Smooth muscle cell (in vitro differentiated cells): Measurements from ENCODE around the gene FAM181B. TPM values are rescaled to one million over a fixed set of nuclear protein-coding genes. Genes with fewer than 3 reads are reported as not detected.

Experiments used
- DNase-seq: peaks from one replicate; lab custom pipeline; 2025; ENCODE audit not compliant: unreplicated experiment; lab: John Stamatoyannopoulos, UW
- H2AFZ ChIP-seq: fragments of 200-600 bp; sonication (generic); 2 replicates; pipeline ENCODE4 v1.6.0; 2016; ENCODE audit warnings: antibody characterized with exemption, low read depth, mild to moderate bottlenecking
- H3F3A ChIP-seq: fragments of 200-600 bp; sonication (generic); 2 replicates; pipeline ENCODE4 v1.6.0; 2017; ENCODE audit warnings: antibody characterized with exemption, low read depth
- H3K27ac ChIP-seq: fragments of 200-600 bp; sonication (generic); 2 replicates; pipeline ENCODE4 v1.5.1; 2016; ENCODE audit warnings: low read depth, mild to moderate bottlenecking
- H3K27me3 ChIP-seq: fragments of 200-600 bp; sonication (generic); 2 replicates; pipeline ENCODE4 v1.6.1; 2016; ENCODE audit warnings: low read depth, mild to moderate bottlenecking
- H3K36me3 ChIP-seq: fragments of 200-600 bp; sonication (generic); 2 replicates; pipeline ENCODE4 v1.5.1; 2016; ENCODE audit warnings: low read depth
- H3K4me1 ChIP-seq: fragments of 200-600 bp; sonication (generic); 2 replicates; pipeline ENCODE4 v1.5.1; 2016; ENCODE audit warnings: low read depth
- H3K4me2 ChIP-seq: fragments of 200-600 bp; sonication (generic); 2 replicates; pipeline ENCODE4 v1.6.0; 2016; ENCODE audit warnings: mild to moderate bottlenecking
- H3K4me3 ChIP-seq: fragments of 200-600 bp; sonication (generic); 2 replicates; pipeline ENCODE4 v1.5.1; 2016; ENCODE audit warnings: mild to moderate bottlenecking
- H3K79me2 ChIP-seq: fragments of 200-600 bp; sonication (generic); 2 replicates; pipeline ENCODE4 v1.6.0; 2016; ENCODE audit warnings: low read depth, mild to moderate bottlenecking
- H3K9ac ChIP-seq: fragments of 200-600 bp; sonication (generic); 2 replicates; pipeline ENCODE4 v1.6.0; 2016; ENCODE audit warnings: low read depth
- H3K9me3 ChIP-seq: fragments of 200-600 bp; sonication (generic); replicated peaks from 2 replicates; pipeline ENCODE4 v1.5.1; 2016; ENCODE audit warnings: low read depth
- H4K20me1 ChIP-seq: fragments of 200-600 bp; sonication (generic); 2 replicates; pipeline ENCODE4 v1.6.0; 2016; ENCODE audit warnings: low read depth
- CTCF ChIP-seq: fragments of 200-600 bp; sonication (generic); IDR thresholded peaks from 2 replicates; pipeline ENCODE4 v1.5.1; 2017; ENCODE audit warnings: borderline replicate concordance, mild to moderate bottlenecking, antibody characterized with exemption; ENCODE audit not compliant: insufficient read depth, poor library complexity, severe bottlenecking
- WGBS: methylation state at CpG from one replicate; pipeline ENCODE4 v1.1.7; 2016; ENCODE audit warnings: low lambda C conversion rate; 5-methylcytosine and 5-hydroxymethylcytosine counted together
- polyA plus RNA-seq: library from polyadenylated mRNA; unstranded; fragments of >200 nt; fragmentation: Nextera tagmentation; extraction: Ambion mirVana; gene quantifications from 2 replicates; pipeline ENCODE4 v1.2.1, GENCODE V29; 2016
- total RNA-seq: library from RNA; depleted of rRNA; stranded (reverse); fragments of >200 nt; gene quantifications from 2 replicates; pipeline ENCODE4 v1.2.3, GENCODE V29; 2014

The FAM181B gene
- total RNA-seq: not detected in 2 replicates
- polyA plus RNA-seq: not detected in 2 replicates

GRCh38 chr11:82733444-82734119 is at the start of gene FAM181B:
Gene FAM181B, minus strand, starts transcription at chr11:82733864. Its CDS starts 135 bp downstream, at chr11:82733729.
- H3K27me3 ChIP-seq: peaks cover 90% of the 10 kb centered on the region
- WGBS: under 1% methylated on average over 49 of the region's 67 CpGs
- H3K4me3 ChIP-seq: peak within 1 kb of the TSS; percentile 58
- H3F3A ChIP-seq: no peaks in the 10 kb centered on the region
- DNase-seq: no peak
- H3K36me3 ChIP-seq: no peaks in the 10 kb centered on the region
- H3K79me2 ChIP-seq: no peaks in the 10 kb centered on the region
- peak within 1 kb of the TSS; percentile 89 for H3K4me2 ChIP-seq
- H3K9me3 ChIP-seq: no peaks in the 10 kb centered on the region
- H3K27ac ChIP-seq: no peak within 1 kb of the TSS
- peaks cover 13% of the 10 kb centered on the region for H3K4me1 ChIP-seq
- no peak for TF ChIP-seq CTCF
- H2AFZ ChIP-seq: peak within 1 kb of the TSS; percentile 75
- no peaks in the 10 kb centered on the region for H4K20me1 ChIP-seq
- H3K9ac ChIP-seq: no peak within 1 kb of the TSS

- DNase-seq: no peak
- Histone ChIP-seq H3K27me3 (no peaks in the 10 kb centered on the region), H3K9me3 (no peaks in the 10 kb centered on the region), H3K4me2 (no peak overlapping the region), H4K20me1 (no peaks in the 10 kb centered on the region), H3K4me3 (no peak overlapping the region), H3K9ac (no peak overlapping the region), H2AFZ (no peak overlapping the region), H3K27ac (no peak overlapping the region), H3K4me1 (no peaks in the 10 kb centered on the region), H3K79me2 (no peaks in the 10 kb centered on the region), H3K36me3 (no peaks in the 10 kb centered on the region), H3F3A (no peaks in the 10 kb centered on the region)
- TF ChIP-seq CTCF: no peak
- 79% methylated on average over 1 of the region's 1 CpG for WGBS
Observed at GRCh38 chr11:82782825-82783374, 49.2 kb upstream of the FAM181B start.

GRCh38 chr11:82778776-82779175 is 45.1 kb upstream of the FAM181B start:
- WGBS: 81% methylated on average over 1 of the region's 1 CpG

More at GRCh38 chr11:82778776-82779175, 45.1 kb upstream of the FAM181B start:
- Histone ChIP-seq H3K4me2 (no peak overlapping the region), H3K79me2 (no peaks in the 10 kb centered on the region), H3K4me3 (no peak overlapping the region), H4K20me1 (no peaks in the 10 kb centered on the region), H3K9me3 (no peaks in the 10 kb centered on the region), H2AFZ (no peak overlapping the region), H3K27me3 (no peaks in the 10 kb centered on the region), H3F3A (no peaks in the 10 kb centered on the region), H3K9ac (no peak overlapping the region), H3K4me1 (no peaks in the 10 kb centered on the region), H3K36me3 (no peaks in the 10 kb centered on the region), H3K27ac (no peak overlapping the region)
- no peak for DNase-seq
- TF ChIP-seq CTCF: no peak
